Endothelial cell of umbilical vein (primary cell): ENCODE results near the gene CGRRF1. TPM values are rescaled to one million over a fixed set of nuclear protein-coding genes. Genes with fewer than 3 reads are reported as not detected.

Experiments used
- BruUV-seq: library from RNA; stranded (reverse); fragments of 400-500 nt; replicated peaks from 2 replicates; lab custom pipeline; 2021; lab: Mats Ljungman, UMichigan
- CTCF ChIA-PET: fragments of 300-600, 350-600 bp; sonication (Branson Sonifier 250); formaldehyde crosslinking; loops from one replicate; lab custom pipeline; 2021; ENCODE audit warnings: antibody characterized with exemption, inconsistent platforms; lab: Charles Lee
- POLR2A ChIA-PET: fragments of 300-600, 350-600 bp; sonication (Branson Sonifier 250); formaldehyde crosslinking; loops from one replicate; lab custom pipeline; 2021; ENCODE audit warnings: antibody characterized with exemption, inconsistent platforms; lab: Charles Lee
- DNase-seq: peaks from one replicate; pipeline ENCODE4 v3.0.0-alpha.2; 2011; ENCODE audit warnings: low read depth, low spot score
- FAIRE-seq: peaks from 2 replicates; lab custom pipeline; 2011; peaks lifted over from hg19 to GRCh38; lab: Jason Lieb, UNC
- H2AFZ ChIP-seq: 2 replicates; pipeline ENCODE4 v1.6.0; 2012; ENCODE audit warnings: low read depth, low read length, control low read depth, inconsistent platforms
- H3K27ac ChIP-seq: 2 replicates; pipeline ENCODE4 v1.5.1; 2011; ENCODE audit warnings: low read depth, mild to moderate bottlenecking, control low read depth, low read length, moderate library complexity; ENCODE audit not compliant: insufficient read depth
- H3K27me3 ChIP-seq, 2 experiments: 2 replicates each; pipeline versions ENCODE4 v1.6.0 to v1.6.1; 2011; ENCODE audit warnings: low read length in 2 of 2, mixed read lengths in 1 of 2; ENCODE audit not compliant: control insufficient read depth in 2 of 2, insufficient read depth in 2 of 2
- H3K36me3 ChIP-seq, 2 experiments: 2 replicates in 1 of 2; 3 replicates in 1 of 2; pipeline ENCODE4 v1.5.1; 2011; ENCODE audit warnings: low read length in 2 of 2, mild to moderate bottlenecking in 1 of 2, moderate library complexity in 1 of 2; ENCODE audit not compliant: control insufficient read depth in 2 of 2, insufficient read depth in 2 of 2; ENCODE audit errors: extremely low read depth in 1 of 2
- H3K4me1 ChIP-seq: 3 replicates; pipeline ENCODE4 v1.5.1; 2011; ENCODE audit warnings: mild to moderate bottlenecking, low read length; ENCODE audit not compliant: control insufficient read depth, insufficient read depth; ENCODE audit errors: extremely low read depth
- H3K4me2 ChIP-seq: 2 replicates; pipeline ENCODE4 v1.6.1; 2011; ENCODE audit warnings: low read length, control low read depth, mixed read lengths; ENCODE audit not compliant: insufficient read depth
- H3K4me3 ChIP-seq, 3 experiments: fragments of 200-600 bp in 1 of 3; sonication (generic), shearing (Covaris generic) in 1 of 3; replicated peaks in 1 of 3; 2 replicates each; pipeline ENCODE4 v1.5.1; 2011 to 2016; ENCODE audit warnings: control low read depth in 3 of 3, low read length in 3 of 3, mild to moderate bottlenecking in 2 of 3, inconsistent platforms in 1 of 3, low read depth in 1 of 3, moderate library complexity in 1 of 3; ENCODE audit not compliant: insufficient read depth in 1 of 3
- H3K79me2 ChIP-seq: 2 replicates; pipeline ENCODE4 v1.6.0; 2012; ENCODE audit warnings: low read length, inconsistent platforms; ENCODE audit not compliant: control insufficient read depth, insufficient read depth
- H3K9ac ChIP-seq: replicated peaks from 2 replicates; pipeline ENCODE3; 2011; ENCODE audit warnings: low read length, control low read depth; ENCODE audit not compliant: insufficient read depth; ENCODE audit errors: extremely low read depth
- H3K9me1 ChIP-seq: replicated peaks from 3 replicates; pipeline ENCODE4 v1.6.0; 2011; ENCODE audit warnings: mild to moderate bottlenecking, low read length; ENCODE audit not compliant: control insufficient read depth, insufficient read depth; ENCODE audit errors: extremely low read depth
- H3K9me3 ChIP-seq: replicated peaks from 2 replicates; pipeline ENCODE4 v1.5.1; 2012; ENCODE audit warnings: low read length, inconsistent platforms; ENCODE audit not compliant: control insufficient read depth, insufficient read depth
- H4K20me1 ChIP-seq: replicated peaks from 2 replicates; pipeline ENCODE3; 2011; ENCODE audit warnings: mild to moderate bottlenecking, low read length; ENCODE audit not compliant: control insufficient read depth, insufficient read depth; ENCODE audit errors: extremely low read depth
- CTCF ChIP-seq, 2 donors: IDR thresholded peaks; 1 replicate in 1 of 2; 2 replicates in 1 of 2; pipeline ENCODE4 v1.5.1; 2011; ENCODE audit warnings: low read length in 2 of 2, mild to moderate bottlenecking in 2 of 2, moderate library complexity in 2 of 2, control low read depth in 1 of 2, inconsistent platforms in 1 of 2, low read depth in 1 of 2; ENCODE audit not compliant: insufficient read depth in 1 of 2; ENCODE audit errors: extremely low read depth in 1 of 2
- EZH2 ChIP-seq: IDR thresholded peaks from 2 replicates; pipeline ENCODE4 v1.6.1; 2012; ENCODE audit warnings: borderline replicate concordance, low read depth, mild to moderate bottlenecking, moderate library complexity, low read length, inconsistent platforms; ENCODE audit not compliant: severe bottlenecking
- FOS ChIP-seq: IDR thresholded peaks from 2 replicates; pipeline ENCODE4 v1.6.1; 2011; ENCODE audit warnings: mild to moderate bottlenecking, low read length, moderate library complexity, borderline replicate concordance; ENCODE audit not compliant: insufficient read depth
- GATA2 ChIP-seq: IDR thresholded peaks from 2 replicates; pipeline ENCODE4 v1.7.0; 2011; ENCODE audit warnings: low read depth, mild to moderate bottlenecking, moderate library complexity, mixed read lengths, low read length; ENCODE audit not compliant: insufficient read length, insufficient read depth
- JUN ChIP-seq: IDR thresholded peaks from 2 replicates; pipeline ENCODE4 v1.6.1; 2011; ENCODE audit warnings: borderline replicate concordance, low read depth; ENCODE audit not compliant: insufficient read length, insufficient read depth
- MYC ChIP-seq: IDR thresholded peaks from one replicate; pipeline ENCODE4 v1.6.1; 2011; ENCODE audit warnings: mild to moderate bottlenecking, low read depth, low read length
- POLR2A ChIP-seq: IDR thresholded peaks from 2 replicates; pipeline ENCODE4 v1.6.1; 2012; ENCODE audit warnings: low read depth, mild to moderate bottlenecking, control low read depth, low read length
- POLR2AphosphoS5 ChIP-seq: IDR thresholded peaks from 2 replicates; pipeline ENCODE4 v1.6.1; 2012; ENCODE audit warnings: low read depth, mild to moderate bottlenecking, control low read depth, low read length, moderate library complexity; ENCODE audit not compliant: insufficient read depth
- dilution Hi-C: fragments of 300-500 bp; cut with MboI; formaldehyde crosslinking; loops from one replicate; pipeline ENCODE4 v1.15.0; 2019; ENCODE audit warnings: low sequenced_read_pairs; ENCODE audit not compliant: extremely low pct_ligation_motif_present
- intact Hi-C: fragments of 100-400 bp; cut with micrococcal nuclease; formaldehyde crosslinking; loops from one replicate; pipeline ENCODE4 v1.10.0; 2022
- polyA plus RNA-seq, 4 experiments: library from polyadenylated mRNA; depleted of rRNA in 3 of 4; stranded (reverse) in 3 of 4; unstranded in 1 of 4; fragments of >200 nt; gene quantifications; 2 replicates each; pipeline versions ENCODE4 v1.2.1 to v1.2.3, GENCODE V29; 2011 to 2012; ENCODE audit warnings: missing spikeins in 1 of 4
- total RNA-seq: library from RNA; stranded (reverse); gene quantifications from 2 replicates; pipeline ENCODE4 v1.2.3, GENCODE V29; 2021
- TF ChIP-seq, protein P1 (sequence below): IDR thresholded peaks from 2 replicates; pipeline ENCODE4 v1.6.1; 2011; ENCODE audit not compliant: insufficient read depth, insufficient read length

Gene CGRRF1
- total and polyA plus RNA-seq, 2 donors (not counting 3 experiments of a cell fraction or from before 2014, with no cell fraction given): 6.6 to 15.7 TPM

- ChIA-PET CTCF (no interaction called here), POLR2A (no interaction called here)
- Histone ChIP-seq H3K27me3 (no peaks in the 10 kb centered on the region), H4K20me1 (no peaks in the 10 kb centered on the region), H3K9me1 (no peaks in the 10 kb centered on the region), H3K79me2 (peaks cover 24% of the 10 kb centered on the region), H3K4me2 (no peak overlapping the region), H3K4me3 (no peak overlapping the region), H3K27ac (no peak overlapping the region), H3K4me1 (no peaks in the 10 kb centered on the region), H3K9ac (no peak overlapping the region), H3K9me3 (no peaks in the 10 kb centered on the region), H3K36me3 (peaks cover 5% of the 10 kb centered on the region in 2 experiments), H2AFZ (no peak overlapping the region)
- no peak for DNase-seq
- intact Hi-C loops: no loop called here
- TF ChIP-seq POLR2A (no peak), JUN (no peak), GATA2 (no peak), FOS (no peak), MYC (no peak), CTCF (IDR thresholded peaks at IDR 0.05; ENCODE audit: extremely low read depth in 1 of 2, insufficient read depth in 1 of 2, low read depth in 1 of 2, low read length in 2 of 2) (no peak), EZH2 (no peak), POLR2AphosphoS5 (no peak)
- TF ChIP-seq, protein P1, sequence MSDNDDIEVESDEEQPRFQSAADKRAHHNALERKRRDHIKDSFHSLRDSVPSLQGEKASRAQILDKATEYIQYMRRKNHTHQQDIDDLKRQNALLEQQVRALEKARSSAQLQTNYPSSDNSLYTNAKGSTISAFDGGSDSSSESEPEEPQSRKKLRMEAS: no peak
- BruUV-seq: no TSS peak
- FAIRE-seq: no peak
- dilution Hi-C loops: no loop called here
Observed at GRCh38 chr14:54481695-54482094, 28.0 kb upstream of the CGRRF1 start.
